Smooth muscle cell (in vitro differentiated cells): Measurements from ENCODE around the gene IL1RL1. TPM values are rescaled to one million over a fixed set of nuclear protein-coding genes. Genes with fewer than 3 reads are reported as not detected.
A peak's percentile ranks its signal among the peaks of the same experiment; 100 is the strongest.

Source experiments
- DNase-seq: peaks from one replicate; lab custom pipeline; 2025; ENCODE audit not compliant: unreplicated experiment; lab: John Stamatoyannopoulos, UW
- H2AFZ ChIP-seq: fragments of 200-600 bp; sonication (generic); 2 replicates; pipeline ENCODE4 v1.6.0; 2016; ENCODE audit warnings: antibody characterized with exemption, low read depth, mild to moderate bottlenecking
- H3F3A ChIP-seq: fragments of 200-600 bp; sonication (generic); 2 replicates; pipeline ENCODE4 v1.6.0; 2017; ENCODE audit warnings: antibody characterized with exemption, low read depth
- H3K27ac ChIP-seq: fragments of 200-600 bp; sonication (generic); 2 replicates; pipeline ENCODE4 v1.5.1; 2016; ENCODE audit warnings: low read depth, mild to moderate bottlenecking
- H3K27me3 ChIP-seq: fragments of 200-600 bp; sonication (generic); 2 replicates; pipeline ENCODE4 v1.6.1; 2016; ENCODE audit warnings: low read depth, mild to moderate bottlenecking
- H3K36me3 ChIP-seq: fragments of 200-600 bp; sonication (generic); 2 replicates; pipeline ENCODE4 v1.5.1; 2016; ENCODE audit warnings: low read depth
- H3K4me1 ChIP-seq: fragments of 200-600 bp; sonication (generic); 2 replicates; pipeline ENCODE4 v1.5.1; 2016; ENCODE audit warnings: low read depth
- H3K4me2 ChIP-seq: fragments of 200-600 bp; sonication (generic); 2 replicates; pipeline ENCODE4 v1.6.0; 2016; ENCODE audit warnings: mild to moderate bottlenecking
- H3K4me3 ChIP-seq: fragments of 200-600 bp; sonication (generic); 2 replicates; pipeline ENCODE4 v1.5.1; 2016; ENCODE audit warnings: mild to moderate bottlenecking
- H3K79me2 ChIP-seq: fragments of 200-600 bp; sonication (generic); 2 replicates; pipeline ENCODE4 v1.6.0; 2016; ENCODE audit warnings: low read depth, mild to moderate bottlenecking
- H3K9ac ChIP-seq: fragments of 200-600 bp; sonication (generic); 2 replicates; pipeline ENCODE4 v1.6.0; 2016; ENCODE audit warnings: low read depth
- H3K9me3 ChIP-seq: fragments of 200-600 bp; sonication (generic); replicated peaks from 2 replicates; pipeline ENCODE4 v1.5.1; 2016; ENCODE audit warnings: low read depth
- H4K20me1 ChIP-seq: fragments of 200-600 bp; sonication (generic); 2 replicates; pipeline ENCODE4 v1.6.0; 2016; ENCODE audit warnings: low read depth
- CTCF ChIP-seq: fragments of 200-600 bp; sonication (generic); IDR thresholded peaks from 2 replicates; pipeline ENCODE4 v1.5.1; 2017; ENCODE audit warnings: borderline replicate concordance, mild to moderate bottlenecking, antibody characterized with exemption; ENCODE audit not compliant: insufficient read depth, poor library complexity, severe bottlenecking
- WGBS: methylation state at CpG from one replicate; pipeline ENCODE4 v1.1.7; 2016; ENCODE audit warnings: low lambda C conversion rate; 5-methylcytosine and 5-hydroxymethylcytosine counted together
- polyA plus RNA-seq: library from polyadenylated mRNA; unstranded; fragments of >200 nt; fragmentation: Nextera tagmentation; extraction: Ambion mirVana; gene quantifications from 2 replicates; pipeline ENCODE4 v1.2.1, GENCODE V29; 2016
- total RNA-seq: library from RNA; depleted of rRNA; stranded (reverse); fragments of >200 nt; gene quantifications from 2 replicates; pipeline ENCODE4 v1.2.3, GENCODE V29; 2014

IL1RL1 gene
- total and polyA plus RNA-seq, 2 experiments from 2014 or later = 1.6 to 1.8 TPM

GRCh38 chr2:102313025-102313424 lies 1.7 kb downstream of the IL1RL1 start:
- H3K9me3 ChIP-seq = no peaks in the 10 kb centered on the region
- no peak overlapping the region for H2AFZ ChIP-seq
- no peak for TF ChIP-seq CTCF
- peak overlapping the region; percentile 70 for H3K27ac ChIP-seq
- H3K4me1 ChIP-seq = no peaks in the 10 kb centered on the region
- H3K79me2 ChIP-seq = no peaks in the 10 kb centered on the region
- no peak overlapping the region for H3K4me3 ChIP-seq
- H3K4me2 ChIP-seq = peak overlapping the region; percentile 51
- no peak for DNase-seq
- no peaks in the 10 kb centered on the region for H3K27me3 ChIP-seq
- H3K9ac ChIP-seq = no peak overlapping the region
- H3K36me3 ChIP-seq = no peaks in the 10 kb centered on the region
- H3F3A ChIP-seq = peaks cover 4% of the 10 kb centered on the region
- WGBS = 36% methylated on average over 2 of the region's 2 CpGs
- no peaks in the 10 kb centered on the region for H4K20me1 ChIP-seq

- 92% methylated on average over 8 of the region's 8 CpGs for WGBS
These were observed 2.1 kb downstream of the IL1RL1 start for GRCh38 chr2:102313471-102313870.

GRCh38 chr2:102313950-102314349 lies 2.6 kb downstream of the IL1RL1 start:
- TF ChIP-seq CTCF = no peak
- WGBS = 44% methylated on average over 3 of the region's 3 CpGs

More at GRCh38 chr2:102313471-102313870, 2.1 kb downstream of the IL1RL1 start:
- Histone ChIP-seq H3K9me3 (no peaks in the 10 kb centered on the region), H3K4me3 (no peak overlapping the region), H3K27me3 (no peaks in the 10 kb centered on the region), H3K9ac (no peak overlapping the region), H2AFZ (no peak overlapping the region), H3K79me2 (no peaks in the 10 kb centered on the region), H3K4me2 (peak overlapping the region; percentile 51), H4K20me1 (no peaks in the 10 kb centered on the region), H3K4me1 (no peaks in the 10 kb centered on the region), H3F3A (peaks cover 4% of the 10 kb centered on the region), H3K36me3 (no peaks in the 10 kb centered on the region), H3K27ac (peak overlapping the region; percentile 70)
- no peak for DNase-seq
- no peak for TF ChIP-seq CTCF

GRCh38 chr2:102315921-102316320 lies 4.6 kb downstream of the IL1RL1 start:
- H4K20me1 ChIP-seq = no peaks in the 10 kb centered on the region
- H3K27me3 ChIP-seq = no peaks in the 10 kb centered on the region
- no peak overlapping the region for H2AFZ ChIP-seq
- H3F3A ChIP-seq = peaks cover 4% of the 10 kb centered on the region
- no peak overlapping the region for H3K9ac ChIP-seq
- no peak for TF ChIP-seq CTCF
- no peak overlapping the region for H3K27ac ChIP-seq
- H3K4me1 ChIP-seq = no peaks in the 10 kb centered on the region
- H3K4me3 ChIP-seq = no peak overlapping the region
- H3K36me3 ChIP-seq = no peaks in the 10 kb centered on the region
- no peaks in the 10 kb centered on the region for H3K9me3 ChIP-seq
- no peak overlapping the region for H3K4me2 ChIP-seq
- 78% methylated on average over 2 of the region's 2 CpGs for WGBS
- no peaks in the 10 kb centered on the region for H3K79me2 ChIP-seq
- no peak for DNase-seq

More at GRCh38 chr2:102313950-102314349, 2.6 kb downstream of the IL1RL1 start:
- no peak overlapping the region for H2AFZ ChIP-seq
- H3K27ac ChIP-seq = peak overlapping the region; percentile 70
- peaks cover 4% of the 10 kb centered on the region for H3F3A ChIP-seq
- H3K9me3 ChIP-seq = no peaks in the 10 kb centered on the region
- H3K79me2 ChIP-seq = no peaks in the 10 kb centered on the region
- H3K4me1 ChIP-seq = no peaks in the 10 kb centered on the region
- H3K4me2 ChIP-seq = peak overlapping the region; percentile 51
- H3K27me3 ChIP-seq = no peaks in the 10 kb centered on the region
- H3K36me3 ChIP-seq = no peaks in the 10 kb centered on the region
- DNase-seq = no peak
- no peak overlapping the region for H3K9ac ChIP-seq
- no peaks in the 10 kb centered on the region for H4K20me1 ChIP-seq
- no peak overlapping the region for H3K4me3 ChIP-seq
